HCT116 (cell line): ENCODE measurements around the gene HOXA13.

Experiments used
- ATF3 ChIP-seq: IDR thresholded peaks from 2 replicates; pipeline ENCODE4 v1.6.1; 2012
- CEBPB ChIP-seq: IDR thresholded peaks from 2 replicates; pipeline ENCODE4 v1.6.1; 2012; ENCODE audit warnings: low read depth
- CTCF ChIP-seq, 3 experiments: fragments of 200-600 bp in 1 of 3; sonication (generic) in 1 of 3; IDR thresholded peaks in 2 of 3; conservative IDR thresholded peaks in 1 of 3; 2 replicates each; pipeline ENCODE4 v1.5.1; 2012 to 2017; ENCODE audit warnings: low read depth in 2 of 3, low read length in 2 of 3, antibody characterized with exemption in 1 of 3, borderline replicate concordance in 1 of 3, control low read depth in 1 of 3, mild to moderate bottlenecking in 1 of 3, mixed read lengths in 1 of 3, mixed run types in 1 of 3, moderate library complexity in 1 of 3; ENCODE audit not compliant: insufficient read depth in 1 of 3
- EZH2 ChIP-seq: fragments of 200-600 bp; sonication (generic); IDR thresholded peaks from 2 replicates; pipeline ENCODE4 v1.6.1; 2017; ENCODE audit warnings: antibody characterized with exemption, mixed run types
- JUND ChIP-seq: IDR thresholded peaks from 2 replicates; pipeline ENCODE4 v1.6.1; 2012
- MAX ChIP-seq: IDR thresholded peaks from 2 replicates; pipeline ENCODE4 v1.6.1; 2012
- POLR2A ChIP-seq: IDR thresholded peaks from 2 replicates; pipeline ENCODE4 v1.7.0; 2011; ENCODE audit warnings: borderline replicate concordance; ENCODE audit not compliant: insufficient read depth, insufficient read length; ENCODE audit errors: extremely low read depth
- POLR2AphosphoS5 ChIP-seq: IDR thresholded peaks from 2 replicates; pipeline ENCODE4 v1.6.1; 2011; ENCODE audit warnings: mild to moderate bottlenecking, low read depth, low read length, moderate library complexity
- RAD21 ChIP-seq: IDR thresholded peaks from 2 replicates; pipeline ENCODE4 v1.6.1; 2012; ENCODE audit warnings: low read depth, mild to moderate bottlenecking
- REST ChIP-seq: IDR thresholded peaks from 2 replicates; pipeline ENCODE4 v1.6.1; 2012; ENCODE audit warnings: low read depth
- SP1 ChIP-seq: IDR thresholded peaks from 2 replicates; pipeline ENCODE4 v1.6.1; 2012; ENCODE audit warnings: low read depth

- TF ChIP-seq CTCF (IDR thresholded peaks at IDR 0.05 in 2 of 3, conservative IDR thresholded peaks at IDR 0.05 in 1 of 3; ENCODE audit: borderline replicate concordance in 1 of 3, insufficient read depth in 1 of 3, low read depth in 2 of 3, low read length in 2 of 3) = no peak
- TF ChIP-seq JUND = no peak
- TF ChIP-seq REST = no peak
- no peak for TF ChIP-seq POLR2AphosphoS5
- TF ChIP-seq POLR2A = no peak
- TF ChIP-seq RAD21 = no peak
- TF ChIP-seq MAX = no peak
- TF ChIP-seq CEBPB = no peak
- TF ChIP-seq EZH2 = no peak
- TF ChIP-seq SP1 = no peak
- TF ChIP-seq ATF3 = no peak
These were observed 13.0 kb downstream of the HOXA13 start for GRCh38 chr7:27186668-27187474.
